SK-N-SH (cell line): ENCODE data around the gene LPAR1. TPM values are rescaled to one million over a fixed set of nuclear protein-coding genes. Genes with fewer than 3 reads are reported as not detected.

Experiments
- CTCF ChIA-PET: fragments of 300-600, 350-600 bp; formaldehyde crosslinking; extraction: SDS; loops from one replicate; lab custom pipeline; 2021; lab: Yijun Ruan, JAX
- POLR2A ChIA-PET: fragments of 350-600 bp; sonication (Branson Sonifier 250); formaldehyde crosslinking; extraction: SDS; loops from one replicate; lab custom pipeline; 2020; ENCODE audit warnings: antibody characterized with exemption, inconsistent platforms; lab: Yijun Ruan, JAX
- DNase-seq: peaks from one replicate; pipeline ENCODE4 v3.0.0; 2012
- H2AFZ ChIP-seq: fragments of 200-600 bp; sonication (generic); 2 replicates; pipeline ENCODE4 v1.8.1; 2016; ENCODE audit warnings: antibody characterized with exemption, mild to moderate bottlenecking, low read depth
- H3F3A ChIP-seq: fragments of 200-600 bp; sonication (generic); replicated peaks from 2 replicates; pipeline ENCODE3; 2016; ENCODE audit warnings: antibody characterized with exemption, mild to moderate bottlenecking; ENCODE audit not compliant: insufficient read depth
- H3K27ac ChIP-seq, 2 experiments: fragments of 200-500 bp in 1 of 2; fragments of 200-600 bp in 1 of 2; sonication (Bioruptor generic) in 1 of 2; sonication (generic), shearing (Covaris generic) in 1 of 2; 2 replicates each; pipeline versions ENCODE4 v1.5.1 to v1.6.1; 2014 to 2016; ENCODE audit warnings: low read depth in 2 of 2, inconsistent platforms in 1 of 2, low read length in 1 of 2, mild to moderate bottlenecking in 1 of 2, mixed read lengths in 1 of 2
- H3K27me3 ChIP-seq: fragments of 200-600 bp; sonication (generic), shearing (Covaris generic); 2 replicates; pipeline ENCODE4 v1.6.1; 2016; ENCODE audit warnings: mixed run types; ENCODE audit not compliant: insufficient read depth
- H3K36me3 ChIP-seq, 2 experiments: fragments of 200-500 bp in 1 of 2; fragments of 200-600 bp in 1 of 2; sonication (Bioruptor generic) in 1 of 2; sonication (generic) in 1 of 2; replicated peaks in 1 of 2; 2 replicates each; pipeline versions ENCODE3 to v1.5.1; 2014 to 2016; ENCODE audit warnings: low read length in 1 of 2, mild to moderate bottlenecking in 1 of 2; ENCODE audit not compliant: insufficient read depth in 2 of 2, control insufficient read depth in 1 of 2
- H3K4me1 ChIP-seq, 2 experiments: fragments of 200-500 bp in 1 of 2; fragments of 200-600 bp in 1 of 2; sonication (Bioruptor generic) in 1 of 2; sonication (generic), shearing (Covaris generic) in 1 of 2; 2 replicates each; pipeline versions ENCODE4 v1.5.1 to v1.6.1; 2014 to 2016; ENCODE audit warnings: low read depth in 1 of 2, low read length in 1 of 2, mixed run types in 1 of 2; ENCODE audit not compliant: insufficient read depth in 2 of 2, control insufficient read depth in 1 of 2
- H3K4me2 ChIP-seq: fragments of 200-600 bp; sonication (generic), shearing (Covaris generic); 2 replicates; pipeline ENCODE4 v1.6.1; 2017; ENCODE audit warnings: mixed run types
- H3K4me3 ChIP-seq, 2 experiments: fragments of 200-500 bp in 1 of 2; fragments of 200-600 bp in 1 of 2; sonication (Bioruptor generic) in 1 of 2; sonication (generic), shearing (Covaris generic) in 1 of 2; 2 replicates each; pipeline versions ENCODE4 v1.5.1 to v1.8.1; 2014 to 2016; ENCODE audit warnings: low read depth in 2 of 2, inconsistent platforms in 1 of 2, low read length in 1 of 2, mild to moderate bottlenecking in 1 of 2, mixed read lengths in 1 of 2, moderate library complexity in 1 of 2
- H3K79me2 ChIP-seq: fragments of 200-600 bp; sonication (generic); 2 replicates; pipeline ENCODE4 v1.8.1; 2017; ENCODE audit warnings: mild to moderate bottlenecking; ENCODE audit not compliant: insufficient read depth
- H3K9ac ChIP-seq: fragments of 200-600 bp; sonication (generic); 2 replicates; pipeline ENCODE4 v1.6.1; 2017; ENCODE audit warnings: mixed run types
- H3K9me2 ChIP-seq: fragments of 200-600 bp; sonication (generic); 2 replicates; pipeline ENCODE4 v1.6.1; 2017; ENCODE audit warnings: mixed run types
- H3K9me3 ChIP-seq: fragments of 200-600 bp; sonication (generic); 2 replicates; pipeline ENCODE4 v1.6.1; 2017; ENCODE audit warnings: mixed run types, mild to moderate bottlenecking, moderate library complexity
- H4K20me1 ChIP-seq: fragments of 200-600 bp; sonication (generic); 2 replicates; pipeline ENCODE4 v1.6.1; 2017; ENCODE audit warnings: mild to moderate bottlenecking, mixed run types; ENCODE audit not compliant: insufficient read depth
- CHD2 ChIP-seq: fragments of 150-350 bp; IDR thresholded peaks from 2 replicates; pipeline ENCODE4 v1.6.1; 2018; ENCODE audit warnings: low read length; ENCODE audit not compliant: partially characterized antibody
- EP300 ChIP-seq, 2 experiments: IDR thresholded peaks; 2 replicates each; pipeline versions ENCODE4 v1.4.0 to v1.6.1; 2012; ENCODE audit warnings: borderline replicate concordance in 1 of 2, low read depth in 1 of 2, low read length in 1 of 2
- EZH2phosphoT487 ChIP-seq: fragments of 200-600 bp; sonication (generic); IDR thresholded peaks from 2 replicates; pipeline ENCODE4 v1.6.1; 2017; ENCODE audit warnings: low read depth, mixed run types, mild to moderate bottlenecking, antibody characterized with exemption, moderate library complexity, borderline replicate concordance
- GABPA ChIP-seq: IDR thresholded peaks from 2 replicates; pipeline ENCODE4 v1.4.0; 2012; ENCODE audit warnings: low read depth, mild to moderate bottlenecking
- MAX ChIP-seq: IDR thresholded peaks from 2 replicates; pipeline ENCODE4 v1.4.0; 2012; ENCODE audit warnings: low read depth
- NFIC ChIP-seq: IDR thresholded peaks from 2 replicates; pipeline ENCODE4 v1.4.0; 2012; ENCODE audit warnings: borderline replicate concordance
- NRF1 ChIP-seq: IDR thresholded peaks from 2 replicates; pipeline ENCODE4 v1.6.1; 2012; ENCODE audit warnings: low read depth, mild to moderate bottlenecking, low read length
- POLR2AphosphoS5 ChIP-seq: IDR thresholded peaks from 2 replicates; pipeline ENCODE4 v1.6.1; 2012; ENCODE audit warnings: low read depth, low read length
- USF1 ChIP-seq: IDR thresholded peaks from 2 replicates; pipeline ENCODE4 v1.4.0; 2012; ENCODE audit warnings: low read depth, borderline replicate concordance
- WGBS: methylation state at CpG from one replicate; pipeline ENCODE4 v1.1.6; 2017; ENCODE audit warnings: low lambda C conversion rate; 5-methylcytosine and 5-hydroxymethylcytosine counted together
- polyA plus RNA-seq, 3 experiments: library from polyadenylated mRNA; depleted of rRNA; stranded (reverse); fragments of >200 nt; gene quantifications; 2 replicates each; pipeline ENCODE4 v1.2.3, GENCODE V29; 2012

Gene LPAR1
- polyA plus RNA-seq, 1 of the 3 experiments (the other 2 are of a cell fraction): 9.4 TPM

GRCh38 chr9:111034898-111035539 is 3.3 kb downstream of the LPAR1 start:
- H4K20me1 ChIP-seq: no peaks in the 10 kb centered on the region
- no peaks in the 10 kb centered on the region for H3K9me2 ChIP-seq
- H3K27me3 ChIP-seq: no peaks in the 10 kb centered on the region
- H2AFZ ChIP-seq: no peak overlapping the region
- no peaks in the 10 kb centered on the region for H3K36me3 ChIP-seq
- no peaks in the 10 kb centered on the region; the same call in 1 of the 2 replicates for H3K79me2 ChIP-seq
- 90% methylated on average over 9 of the region's 9 CpGs for WGBS
- no peak overlapping the region for H3K9ac ChIP-seq
- H3F3A ChIP-seq: no peaks in the 10 kb centered on the region
- no peak for TF ChIP-seq MAX
- no peak for TF ChIP-seq USF1
- TF ChIP-seq NFIC: no peak
- no peak for TF ChIP-seq EZH2phosphoT487
- TF ChIP-seq GABPA: no peak
- no peak for TF ChIP-seq NRF1
- no peak for TF ChIP-seq EP300 (IDR thresholded peaks at IDR 0.05; ENCODE audit: borderline replicate concordance in 1 of 2, low read depth in 1 of 2, low read length in 1 of 2)
- H3K27ac ChIP-seq: no peak overlapping the region
- DNase-seq: no peak
- POLR2A ChIA-PET: no interaction called here
- CTCF ChIA-PET: interaction anchor here (0.7 to 4.4 kb wide), 5 partner anchors 8 to 375 kb away, joined by 3 to 22 read pairs (median 11); no protein-coding TSS in a partner anchor
- peaks cover 11 to 16% of the 10 kb centered on the region in 2 experiments; a peak in 3 of 4 replicates for H3K4me1 ChIP-seq
- H3K4me2 ChIP-seq: no peak overlapping the region
- H3K9me3 ChIP-seq: no peaks in the 10 kb centered on the region
- H3K4me3 ChIP-seq: no peak overlapping the region

- TF ChIP-seq POLR2AphosphoS5 (no peak), CHD2 (no peak)
- no peaks in the 10 kb centered on the region for H3F3A ChIP-seq
- no peak for DNase-seq
- no peaks in the 10 kb centered on the region for H3K36me3 ChIP-seq
- no peaks in the 10 kb centered on the region; the same call in 1 of the 2 replicates for H3K79me2 ChIP-seq
- H2AFZ ChIP-seq: no peak overlapping the region
- ChIA-PET POLR2A (no interaction called here), CTCF (interaction anchor here (2.1 to 4.4 kb wide), 3 partner anchors 8 to 374 kb away, joined by 11 to 22 read pairs (median 17); no protein-coding TSS in a partner anchor)
- H3K4me1 ChIP-seq: peaks cover 11 to 16% of the 10 kb centered on the region in 2 experiments; a peak in 3 of 4 replicates
- no peaks in the 10 kb centered on the region for H3K27me3 ChIP-seq
- no peaks in the 10 kb centered on the region for H3K9me2 ChIP-seq
- no peaks in the 10 kb centered on the region for H3K9me3 ChIP-seq
- 84% methylated on average over 6 of the region's 6 CpGs for WGBS
- no peaks in the 10 kb centered on the region for H4K20me1 ChIP-seq
- H3K27ac ChIP-seq: no peak overlapping the region
- no peak overlapping the region for H3K9ac ChIP-seq
- no peak overlapping the region for H3K4me3 ChIP-seq
- no peak overlapping the region for H3K4me2 ChIP-seq
Measured at GRCh38 chr9:111034170-111034897, 3.9 kb downstream of the LPAR1 start.
